Neural cell (in vitro differentiated cells): ENCODE measurements around the gene HCAR1. TPM values are rescaled to one million over a fixed set of nuclear protein-coding genes. Genes with fewer than 3 reads are reported as not detected.

Experiments used
- H2AFZ ChIP-seq: fragments of 200-600, 300-800 bp; sonication (generic), shearing (Covaris generic); 2 replicates; pipeline ENCODE4 v1.6.0; 2014; ENCODE audit warnings: low read depth, mild to moderate bottlenecking, antibody characterized with exemption, low read length, moderate library complexity
- H3F3A ChIP-seq: fragments of 200-600 bp; shearing (Covaris generic); 2 replicates; pipeline ENCODE4 v1.6.1; 2016; ENCODE audit warnings: mild to moderate bottlenecking, moderate library complexity, mixed read lengths, antibody characterized with exemption, low read length; ENCODE audit not compliant: insufficient read depth, poor library complexity, severe bottlenecking
- H3K27ac ChIP-seq: fragments of 200-600, 300-800 bp; sonication (generic), shearing (Covaris generic); 2 replicates; pipeline ENCODE4 v1.5.1; 2014; ENCODE audit warnings: mild to moderate bottlenecking, low read length, moderate library complexity
- H3K27me3 ChIP-seq: fragments of 300-800, 200-600 bp; sonication (generic), shearing (Covaris generic); 2 replicates; pipeline ENCODE4 v1.6.0; 2014; ENCODE audit warnings: mild to moderate bottlenecking, low read depth, low read length, moderate library complexity; ENCODE audit not compliant: insufficient read depth
- H3K36me3 ChIP-seq: fragments of 300-800, 200-600 bp; sonication (generic), shearing (Covaris generic); 2 replicates; pipeline ENCODE4 v1.5.1; 2014; ENCODE audit warnings: mild to moderate bottlenecking, antibody characterized with exemption, low read length, moderate library complexity; ENCODE audit not compliant: insufficient read depth
- H3K4me2 ChIP-seq: fragments of 300-800, 200-600 bp; sonication (generic), shearing (Covaris generic); 2 replicates; pipeline ENCODE4 v1.6.0; 2014; ENCODE audit warnings: mild to moderate bottlenecking, low read length
- H3K4me3 ChIP-seq: fragments of 300-800, 200-600 bp; sonication (generic), shearing (Covaris generic); 2 replicates; pipeline ENCODE4 v1.5.1; 2014; ENCODE audit warnings: mild to moderate bottlenecking, low read length, moderate library complexity
- H3K79me2 ChIP-seq: fragments of 200-600 bp; shearing (Covaris generic); replicated peaks from 2 replicates; pipeline ENCODE4 v1.6.0; 2014; ENCODE audit warnings: mild to moderate bottlenecking, low read length, moderate library complexity; ENCODE audit not compliant: insufficient read depth
- H3K9ac ChIP-seq: fragments of 300-800, 200-600 bp; sonication (generic), shearing (Covaris generic); 2 replicates; pipeline ENCODE4 v1.6.1; 2016; ENCODE audit warnings: mild to moderate bottlenecking, low read length, mixed read lengths
- H3K9me2 ChIP-seq: fragments of 200-600 bp; shearing (Covaris generic); 2 replicates; pipeline ENCODE4 v1.6.1; 2016; ENCODE audit warnings: mild to moderate bottlenecking, low read length, mixed read lengths; ENCODE audit not compliant: insufficient read depth
- H3K9me3 ChIP-seq: fragments of 200-600, 300-800 bp; sonication (generic), shearing (Covaris generic); 2 replicates; pipeline ENCODE4 v1.6.1; 2016; ENCODE audit warnings: mild to moderate bottlenecking, mixed run types, low read length, moderate library complexity, mixed read lengths
- H4K20me1 ChIP-seq: fragments of 200-600 bp; shearing (Covaris generic); 2 replicates; pipeline ENCODE4 v1.6.1; 2016; ENCODE audit warnings: mild to moderate bottlenecking, mixed run types; ENCODE audit not compliant: insufficient read depth
- CTCF ChIP-seq: fragments of 450-650 bp; IDR thresholded peaks from 2 replicates; pipeline ENCODE4 v1.5.1; 2014; ENCODE audit warnings: antibody characterized with exemption, mild to moderate bottlenecking, moderate library complexity; ENCODE audit not compliant: poor library complexity, severe bottlenecking
- EP300 ChIP-seq: fragments of 450-650 bp; conservative IDR thresholded peaks from 2 replicates; pipeline ENCODE4 v1.6.1; 2014; ENCODE audit warnings: antibody characterized with exemption, mild to moderate bottlenecking, moderate library complexity; ENCODE audit not compliant: poor library complexity, severe bottlenecking
- EZH2 ChIP-seq: fragments of 200-600, 300-800 bp; shearing (Covaris generic), sonication (generic); IDR thresholded peaks from 2 replicates; pipeline ENCODE4 v1.6.1; 2014; ENCODE audit warnings: antibody characterized with exemption, low read length, borderline replicate concordance, mild to moderate bottlenecking; ENCODE audit not compliant: insufficient read depth, poor library complexity, severe bottlenecking
- MXI1 ChIP-seq: fragments of 450-650 bp; conservative IDR thresholded peaks from 2 replicates; pipeline ENCODE4 v1.6.1; 2014; ENCODE audit warnings: antibody characterized with exemption, mild to moderate bottlenecking; ENCODE audit not compliant: poor library complexity, severe bottlenecking
- POLR2AphosphoS5 ChIP-seq: IDR thresholded peaks from 2 replicates; pipeline ENCODE4 v1.6.1; 2012
- RAD21 ChIP-seq: fragments of 450-650 bp; conservative IDR thresholded peaks from 2 replicates; pipeline ENCODE4 v1.6.1; 2014; ENCODE audit warnings: antibody characterized with exemption, mild to moderate bottlenecking, moderate library complexity
- REST ChIP-seq: IDR thresholded peaks from 2 replicates; pipeline ENCODE4 v1.6.1; 2012; ENCODE audit warnings: borderline replicate concordance
- SMC3 ChIP-seq: fragments of 450-650 bp; conservative IDR thresholded peaks from 2 replicates; pipeline ENCODE4 v1.6.1; 2014; ENCODE audit warnings: antibody characterized with exemption, mild to moderate bottlenecking, moderate library complexity; ENCODE audit not compliant: poor library complexity
- TAF1 ChIP-seq: IDR thresholded peaks from 2 replicates; pipeline ENCODE4 v1.6.1; 2012; ENCODE audit warnings: low read depth
- polyA plus RNA-seq: library from polyadenylated mRNA; depleted of rRNA; stranded (reverse); fragments of >200 nt; gene quantifications from 2 replicates; pipeline ENCODE4 v1.2.3, GENCODE V29; 2014

HCAR1 gene
- polyA plus RNA-seq, 1 donor from 2014 or later, result not detected

GRCh38 chr12:122743895-122744525, 13.4 kb upstream of the HCAR1 start:
- Histone ChIP-seq H3K36me3 (no peaks in the 10 kb centered on the region), H3K9me3 (no peaks in the 10 kb centered on the region), H3K4me2 (no peak overlapping the region), H4K20me1 (no peaks in the 10 kb centered on the region), H3K4me3 (no peak overlapping the region), H3K79me2 (no peaks in the 10 kb centered on the region), H3K9ac (no peak overlapping the region), H3K27ac (no peak overlapping the region), H3K9me2 (no peaks in the 10 kb centered on the region), H3K27me3 (no peaks in the 10 kb centered on the region), H2AFZ (no peak overlapping the region), H3F3A (no peaks in the 10 kb centered on the region)
- TF ChIP-seq TAF1 (no peak), RAD21 (no peak), MXI1 (no peak)

GRCh38 chr12:122740351-122740750, 9.7 kb upstream of the HCAR1 start:
- Histone ChIP-seq H4K20me1 (no peaks in the 10 kb centered on the region), H3K4me3 (no peak overlapping the region), H3K9me3 (no peaks in the 10 kb centered on the region), H3K27me3 (no peaks in the 10 kb centered on the region), H3K4me2 (no peak overlapping the region), H3K79me2 (no peaks in the 10 kb centered on the region), H3K36me3 (no peaks in the 10 kb centered on the region), H3K9me2 (no peaks in the 10 kb centered on the region), H3F3A (no peaks in the 10 kb centered on the region), H3K27ac (no peak overlapping the region), H3K9ac (no peak overlapping the region), H2AFZ (no peak overlapping the region)
- no peak for TF ChIP-seq REST
- TF ChIP-seq EZH2, result no peak
- no peak for TF ChIP-seq RAD21
- no peak for TF ChIP-seq MXI1
- TF ChIP-seq CTCF, result no peak
- no peak for TF ChIP-seq POLR2AphosphoS5
- no peak for TF ChIP-seq TAF1
- TF ChIP-seq EP300, result no peak
- no peak for TF ChIP-seq SMC3
